T-helper 1 cell treated with Interleukin-12 subunit alpha and Interleukin-12 subunit beta and Interleukin-4 antibody, amounts not matched to agents 30 ng/mL and 1 ng/mL, for 36 hours (primary cell): ENCODE data around the gene SLAMF6. TPM values are rescaled to one million over a fixed set of nuclear protein-coding genes. Genes with fewer than 3 reads are reported as not detected.

Experiments
- intact Hi-C: fragments of 100-400 bp; cut with micrococcal nuclease; formaldehyde crosslinking; loops from one replicate; pipeline ENCODE4 v1.15.1; 2024
- total RNA-seq: library from RNA; stranded (reverse); gene quantifications from 2 replicates; pipeline ENCODE4 v1.2.3, GENCODE V29; 2022

SLAMF6 gene
- total RNA-seq, 1 donor from 2014 or later = 35.2 TPM

DNA sequence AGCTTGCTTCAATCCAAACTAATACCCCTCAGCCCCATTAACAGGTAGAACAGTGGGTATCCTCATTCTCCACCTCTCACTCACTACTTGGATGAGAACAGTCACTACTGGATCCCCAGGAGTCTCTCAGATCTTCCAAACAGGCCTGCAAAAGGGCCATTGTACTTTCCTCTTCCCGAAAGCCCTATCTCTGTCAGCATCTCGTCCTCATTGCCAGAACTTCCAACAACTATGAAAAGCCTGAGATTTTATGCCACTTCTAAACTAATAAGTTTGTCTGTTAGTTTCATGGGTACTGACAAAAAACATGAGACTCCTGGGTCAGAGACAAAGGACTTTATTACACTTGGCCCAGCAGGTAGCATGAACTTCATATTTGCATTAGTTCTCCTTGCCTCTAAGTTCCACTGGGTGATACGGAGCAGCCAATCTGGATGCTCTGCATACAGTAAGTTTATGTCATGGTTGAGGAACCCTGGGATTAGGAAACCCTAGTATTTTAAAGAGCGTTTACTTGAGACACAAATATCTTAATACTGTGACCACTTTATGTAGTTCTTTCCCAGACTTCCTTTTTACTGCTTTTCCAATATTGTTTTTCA, 84.6 kb downstream of the SLAMF6 start:
- intact Hi-C loops = loop anchor here (1.0 to 2.0 kb wide), 4 partner anchors 9 to 102 kb away; no protein-coding TSS in a partner anchor

DNA sequence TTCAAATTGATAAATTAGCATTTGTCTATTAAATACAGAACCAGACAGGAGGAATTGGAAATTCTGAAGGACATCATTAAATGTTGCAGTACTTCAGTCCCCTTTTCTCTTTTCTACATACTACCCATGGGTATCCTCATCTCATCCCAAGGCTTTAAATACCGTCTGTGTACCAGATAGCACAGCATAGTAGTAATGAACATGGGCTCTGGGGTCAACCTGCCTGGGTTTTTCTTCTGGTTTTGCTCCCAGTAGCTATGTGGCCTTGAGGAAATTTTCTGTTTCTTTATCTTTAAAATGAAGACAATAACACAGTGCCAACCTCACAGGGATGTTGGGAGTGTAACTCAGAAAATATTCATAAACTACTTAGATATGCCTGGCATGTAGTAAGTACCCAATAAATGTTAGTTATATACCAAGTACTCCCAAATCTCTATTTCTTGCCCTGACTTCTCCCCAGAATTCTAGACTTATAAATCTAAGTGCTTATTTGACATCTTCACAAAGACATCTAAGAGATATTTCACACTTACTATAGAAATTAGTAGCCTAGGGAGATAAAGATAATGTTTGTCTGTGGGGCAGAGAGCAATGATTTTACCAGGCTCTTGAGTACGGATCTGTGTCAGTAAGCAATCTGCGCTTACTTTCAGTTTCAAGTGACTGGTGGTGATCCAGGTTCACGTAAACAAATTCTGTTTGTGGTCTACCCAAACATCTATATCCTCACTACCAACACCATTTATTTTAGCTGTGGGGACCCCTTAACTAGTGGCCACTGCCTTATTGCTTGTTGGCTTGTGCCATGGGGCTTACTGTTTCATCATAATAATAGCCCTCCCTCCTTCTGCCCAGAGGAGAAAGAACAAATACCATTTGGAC, 85.4 kb downstream of the SLAMF6 start:
- intact Hi-C loops = loop anchor here (1.0 to 2.0 kb wide), 4 partner anchors 8 to 103 kb away; no protein-coding TSS in a partner anchor

DNA sequence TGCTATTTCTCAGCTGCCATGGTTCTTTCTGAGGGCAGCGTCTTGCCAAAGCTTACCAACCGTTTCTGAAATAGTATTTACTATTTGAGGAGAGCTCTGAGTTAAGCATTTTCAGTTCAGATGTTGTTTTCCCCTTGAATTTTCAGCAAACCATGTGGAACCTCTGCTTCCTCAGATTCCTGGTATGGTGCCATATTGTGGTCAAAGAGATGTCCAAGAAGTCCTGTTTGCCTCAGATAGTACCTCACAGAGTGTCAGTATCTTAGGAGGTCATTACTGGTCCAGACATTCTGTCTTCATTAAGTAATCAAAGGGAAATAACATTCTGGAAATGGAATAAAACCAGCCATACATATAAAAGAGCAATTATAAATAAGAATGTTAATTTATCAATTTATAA, 86.1 kb downstream of the SLAMF6 start:
- intact Hi-C loops = no loop called here

Other genes starting within 250 kb of the SLAMF6 start
- 53.2 and 53.3 TPM in 2 replicates for gene PEX19, start 238.1 kb downstream of the SLAMF6 start, total RNA-seq
- 148 and 150 TPM in 2 replicates for gene COPA, start 180.0 kb downstream of the SLAMF6 start, total RNA-seq
- gene NCSTN, start 179.9 kb downstream of the SLAMF6 start, total RNA-seq = 75.8 and 87.4 TPM in 2 replicates
- 0.85 and 0.93 TPM in 2 replicates for gene NHLH1, start 156.2 kb downstream of the SLAMF6 start, total RNA-seq
- not detected in 2 replicates for gene VANGL2, start 122.7 kb downstream of the SLAMF6 start, total RNA-seq
- gene CD84, start 56.2 kb upstream of the SLAMF6 start, total RNA-seq = 21.1 and 25.4 TPM in 2 replicates
- gene SLAMF1, start 123.8 kb upstream of the SLAMF6 start, total RNA-seq = 126 and 127 TPM in 2 replicates
- gene CD48, start 188.6 kb upstream of the SLAMF6 start, total RNA-seq = 228 and 235 TPM in 2 replicates
- 56.4 and 60.1 TPM in 2 replicates for gene SLAMF7, start 216.0 kb upstream of the SLAMF6 start, total RNA-seq